ENCODE data around the gene GRAMD1A.
"Not testable (repeated sequence)": the region's sequence is repeated elsewhere in the genome, so short reads cannot be mapped to it uniquely, and the experiment has no call there.

Gene GRAMD1A

GRCh38 chr19:35021596-35021995 is 21.5 kb downstream of the GRAMD1A start:
- no peak for DNase-seq

- no peak for DNase-seq
Observed at GRCh38 chr19:35022460-35022859, 22.3 kb downstream of the GRAMD1A start.

GRCh38 chr19:35023428-35023827 is 23.3 kb downstream of the GRAMD1A start:
- no peak for DNase-seq

- no peak for DNase-seq
Observed at GRCh38 chr19:35024095-35024494, 24.0 kb downstream of the GRAMD1A start.

- DNase-seq = no peak
Observed at GRCh38 chr19:35025969-35026368, 25.8 kb downstream of the GRAMD1A start.

GRCh38 chr19:35026418-35026817 is 26.3 kb downstream of the GRAMD1A start:
- no peak for DNase-seq

- DNase-seq = no peak
Observed at GRCh38 chr19:35027009-35027408, 26.9 kb downstream of the GRAMD1A start.

- no peak for DNase-seq
Observed at GRCh38 chr19:35027851-35028599, 27.9 kb downstream of the GRAMD1A start.

- DNase-seq = not testable (repeated sequence)
Observed at GRCh38 chr19:35028600-35028885, 28.4 kb downstream of the GRAMD1A start.

GRCh38 chr19:35029275-35029736 is 29.2 kb downstream of the GRAMD1A start:
- not testable (repeated sequence) for DNase-seq

GRCh38 chr19:35029737-35030256 is 29.7 kb downstream of the GRAMD1A start:
- DNase-seq = peak; percentile 67

- DNase-seq = peak; percentile 83
Observed at GRCh38 chr19:35030257-35031071, 30.3 kb downstream of the GRAMD1A start, which contains the start of gene SCN1B. TSS of gene SCN1B (plus strand) at chr19:35030470. CDS start at chr19:35030821, 351 bp downstream.

- DNase-seq = no peak
Observed at GRCh38 chr19:35031072-35031881, 31.2 kb downstream of the GRAMD1A start.

GRCh38 chr19:35032356-35032865 is 32.3 kb downstream of the GRAMD1A start:
- DNase-seq = no peak

GRCh38 chr19:35033067-35034004 is 33.2 kb downstream of the GRAMD1A start:
- no peak for DNase-seq

GRCh38 chr19:35034005-35034502 is 33.9 kb downstream of the GRAMD1A start:
- DNase-seq = no peak

- no peak for DNase-seq
Observed at GRCh38 chr19:35034588-35035382, 34.7 kb downstream of the GRAMD1A start.

GRCh38 chr19:35037716-35038622 is 37.8 kb downstream of the GRAMD1A start:
- no peak for DNase-seq

Measured in activated CD8-positive, alpha-beta memory T cell treated with anti-CD3 and anti-CD28 coated beads for 24 hours (primary cell).